Epithelial cell of proximal tubule (primary cell): ENCODE results near the gene NOTCH3. TPM values are rescaled to one million over a fixed set of nuclear protein-coding genes. Genes with fewer than 3 reads are reported as not detected.

Source experiments
- DNase-seq: peaks from one replicate; pipeline ENCODE4 v3.0.0-alpha.2; 2011; ENCODE audit warnings: low read depth
- H3K4me3 ChIP-seq: 2 replicates; pipeline ENCODE4 v1.5.1; 2011; ENCODE audit warnings: low read depth, mild to moderate bottlenecking, low read length
- total RNA-seq: library from RNA; depleted of rRNA; stranded (reverse); fragments of >200 nt; gene quantifications from 2 replicates; pipeline ENCODE4 v1.2.3, GENCODE V29; 2015
- TF ChIP-seq, protein P1 (sequence below): conservative IDR thresholded peaks from 2 replicates; pipeline ENCODE4 v1.5.1; 2012; ENCODE audit warnings: low read depth, mild to moderate bottlenecking, low read length

The NOTCH3 gene
- total RNA-seq, 1 donor from 2014 or later: 19.6 TPM

DNA sequence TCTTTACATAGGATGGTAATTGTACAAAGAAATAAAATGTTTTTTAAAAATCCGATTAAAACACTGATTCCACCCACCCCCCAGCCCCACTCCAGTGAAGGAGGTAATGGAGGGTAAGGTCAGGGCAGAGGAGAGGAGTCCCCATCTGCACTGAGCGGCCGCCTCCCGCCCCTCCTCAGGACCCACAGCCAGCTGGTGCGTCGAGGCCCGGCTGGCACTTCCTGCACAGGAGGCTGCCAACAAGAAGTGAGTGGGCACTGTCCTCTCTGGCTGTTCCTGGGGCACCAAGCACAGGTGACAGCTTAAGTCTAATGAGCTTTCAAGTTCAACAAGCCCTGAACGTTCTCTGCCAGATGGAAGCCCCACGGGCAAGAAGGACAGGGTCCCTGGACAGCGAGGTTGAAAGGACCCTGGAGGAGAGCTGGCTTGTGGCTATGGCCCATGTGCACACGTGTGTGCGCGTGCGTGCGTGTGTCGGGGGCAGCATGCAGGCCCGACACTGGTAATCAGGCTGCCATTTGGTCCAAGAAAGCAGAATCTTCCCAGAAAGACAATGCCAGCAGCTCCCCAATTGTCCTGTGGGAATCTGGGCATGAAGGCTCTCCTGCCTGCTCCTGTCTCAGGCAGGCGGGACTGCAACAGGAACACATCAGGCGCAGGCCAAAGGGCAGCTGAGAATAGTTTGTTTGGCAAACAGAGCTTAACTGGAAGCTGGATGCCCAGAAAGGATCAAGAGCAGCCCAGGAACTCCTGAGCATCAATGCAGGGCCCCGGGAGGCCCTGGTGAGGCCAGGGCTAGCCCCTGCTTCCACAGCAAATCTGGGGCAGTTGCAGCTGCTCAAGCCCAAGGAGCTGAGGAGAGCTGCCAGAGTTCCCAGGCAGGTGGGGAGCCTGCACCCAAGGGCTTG is 46.6 kb upstream of the NOTCH3 start:
- TF ChIP-seq, protein P1, sequence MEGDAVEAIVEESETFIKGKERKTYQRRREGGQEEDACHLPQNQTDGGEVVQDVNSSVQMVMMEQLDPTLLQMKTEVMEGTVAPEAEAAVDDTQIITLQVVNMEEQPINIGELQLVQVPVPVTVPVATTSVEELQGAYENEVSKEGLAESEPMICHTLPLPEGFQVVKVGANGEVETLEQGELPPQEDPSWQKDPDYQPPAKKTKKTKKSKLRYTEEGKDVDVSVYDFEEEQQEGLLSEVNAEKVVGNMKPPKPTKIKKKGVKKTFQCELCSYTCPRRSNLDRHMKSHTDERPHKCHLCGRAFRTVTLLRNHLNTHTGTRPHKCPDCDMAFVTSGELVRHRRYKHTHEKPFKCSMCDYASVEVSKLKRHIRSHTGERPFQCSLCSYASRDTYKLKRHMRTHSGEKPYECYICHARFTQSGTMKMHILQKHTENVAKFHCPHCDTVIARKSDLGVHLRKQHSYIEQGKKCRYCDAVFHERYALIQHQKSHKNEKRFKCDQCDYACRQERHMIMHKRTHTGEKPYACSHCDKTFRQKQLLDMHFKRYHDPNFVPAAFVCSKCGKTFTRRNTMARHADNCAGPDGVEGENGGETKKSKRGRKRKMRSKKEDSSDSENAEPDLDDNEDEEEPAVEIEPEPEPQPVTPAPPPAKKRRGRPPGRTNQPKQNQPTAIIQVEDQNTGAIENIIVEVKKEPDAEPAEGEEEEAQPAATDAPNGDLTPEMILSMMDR: no peak

DNA sequence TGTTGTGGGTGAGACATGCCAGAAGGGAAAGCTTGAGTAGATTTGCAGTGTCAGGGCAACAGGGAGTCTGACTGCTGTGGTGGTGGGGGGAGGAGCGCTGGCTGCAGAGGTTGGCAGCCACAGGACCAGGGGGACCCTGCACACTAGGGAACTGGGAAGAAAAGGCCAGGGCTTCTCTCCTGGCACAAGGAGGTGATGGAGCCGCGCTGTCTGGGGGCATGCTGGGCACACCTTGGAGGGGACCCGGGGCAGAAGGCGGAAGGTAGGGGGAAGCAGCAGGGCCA is 45.3 kb upstream of the NOTCH3 start:
- no peak overlapping the region for H3K4me3 ChIP-seq
- TF ChIP-seq, protein P1: no peak
- no peak for DNase-seq

More for the DNA sequence above, 46.6 kb upstream of the NOTCH3 start:
- H3K4me3 ChIP-seq: no peak overlapping the region
- DNase-seq: no peak

DNA sequence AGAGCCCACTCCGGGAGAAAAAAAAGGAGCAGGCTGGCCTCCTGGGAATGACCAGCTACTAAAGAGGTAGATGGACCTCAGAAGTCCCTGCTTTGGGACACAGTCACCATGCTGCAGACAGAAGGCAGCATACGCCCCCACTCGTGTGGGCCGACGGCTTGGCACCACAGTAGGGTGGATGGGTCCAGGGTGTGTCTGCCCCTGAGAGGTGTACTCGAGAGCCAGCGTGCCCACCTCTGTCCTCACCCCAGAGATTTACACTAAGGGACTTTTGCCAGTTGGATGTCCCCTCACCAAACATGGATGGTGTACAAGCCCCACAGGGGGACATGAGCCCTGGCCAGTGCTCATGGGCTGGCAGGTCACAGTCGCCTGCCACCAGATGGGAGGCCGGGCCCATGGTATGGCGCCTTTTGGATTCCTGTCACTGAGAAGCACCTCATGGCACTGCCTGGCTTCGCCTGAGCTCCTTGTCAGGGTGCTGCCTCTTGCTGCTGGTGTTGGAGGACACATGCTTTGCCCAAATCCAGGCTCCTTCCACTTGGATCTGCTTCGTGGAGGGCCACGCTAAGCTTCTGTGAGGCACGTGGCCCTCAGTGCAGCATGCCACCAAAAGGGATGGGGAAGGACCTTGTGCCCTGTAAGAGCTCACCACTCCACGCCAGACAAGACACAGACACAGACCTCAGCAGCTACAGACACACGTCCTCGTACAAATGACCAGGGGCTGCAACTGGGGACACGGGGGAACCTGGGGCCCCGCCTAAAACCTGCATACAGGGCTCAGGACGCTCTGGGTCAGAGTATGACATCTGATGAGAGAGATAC is 44.8 kb upstream of the NOTCH3 start:
- H3K4me3 ChIP-seq: no peak overlapping the region
- TF ChIP-seq, protein P1: no peak
- DNase-seq: no peak

DNA sequence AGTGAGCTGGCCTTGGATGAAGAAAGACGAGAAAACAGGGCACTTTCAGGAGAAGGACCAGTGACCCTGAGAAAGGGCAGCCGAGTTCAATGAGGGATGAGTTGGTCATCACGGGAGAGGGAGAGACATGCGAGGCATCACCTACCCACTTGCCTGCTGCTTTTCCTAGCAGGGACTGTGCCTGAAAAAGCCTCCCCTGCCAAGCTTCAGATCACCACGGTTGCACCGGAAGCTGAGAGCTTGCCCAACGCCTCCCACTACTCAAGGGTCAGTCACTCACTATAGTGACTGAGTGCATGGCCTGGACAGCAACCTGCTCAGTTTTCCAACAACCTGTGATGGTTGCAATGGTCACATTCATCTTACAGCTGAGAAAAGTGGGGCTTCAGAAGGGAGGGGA is 44.0 kb upstream of the NOTCH3 start:
- no peak for DNase-seq
- TF ChIP-seq, protein P1: no peak
- H3K4me3 ChIP-seq: no peak overlapping the region

DNA sequence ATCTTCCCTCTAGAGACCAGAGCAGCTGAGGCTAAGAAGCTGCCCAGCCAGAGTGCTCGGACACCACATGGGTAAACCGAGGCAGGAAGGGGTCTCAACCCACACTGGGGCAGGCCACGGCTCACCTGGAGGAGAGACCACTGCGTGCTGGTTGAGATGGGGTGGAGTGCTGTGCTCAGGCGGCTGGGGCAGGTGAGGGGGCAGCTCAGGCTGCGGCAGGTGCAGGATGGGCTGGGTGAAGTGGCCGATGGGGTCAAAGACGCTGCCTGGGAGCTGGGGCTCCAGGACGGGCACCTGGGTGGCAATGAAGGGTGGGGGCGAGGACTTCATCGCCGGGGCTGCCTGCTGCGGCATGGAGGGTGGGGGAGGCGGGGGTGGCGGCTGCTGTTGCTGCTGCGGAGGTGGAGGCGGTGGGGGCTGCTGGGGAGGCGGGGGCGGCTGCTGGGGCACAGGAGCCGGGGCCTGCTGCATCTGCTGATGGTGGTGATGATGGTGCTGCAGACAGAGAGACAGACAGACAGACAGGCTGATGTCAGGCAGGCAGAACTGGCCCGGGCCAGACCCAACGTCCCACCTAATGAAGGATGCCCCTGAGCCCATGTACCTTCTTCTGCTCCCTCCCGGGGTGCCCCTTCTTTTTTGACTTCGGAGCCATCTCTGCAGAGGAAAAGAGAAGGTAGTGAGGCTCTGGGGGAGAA is 43.5 kb upstream of the NOTCH3 start:
- TF ChIP-seq, protein P1: no peak
- H3K4me3 ChIP-seq: no peak overlapping the region
- DNase-seq: no peak

DNA sequence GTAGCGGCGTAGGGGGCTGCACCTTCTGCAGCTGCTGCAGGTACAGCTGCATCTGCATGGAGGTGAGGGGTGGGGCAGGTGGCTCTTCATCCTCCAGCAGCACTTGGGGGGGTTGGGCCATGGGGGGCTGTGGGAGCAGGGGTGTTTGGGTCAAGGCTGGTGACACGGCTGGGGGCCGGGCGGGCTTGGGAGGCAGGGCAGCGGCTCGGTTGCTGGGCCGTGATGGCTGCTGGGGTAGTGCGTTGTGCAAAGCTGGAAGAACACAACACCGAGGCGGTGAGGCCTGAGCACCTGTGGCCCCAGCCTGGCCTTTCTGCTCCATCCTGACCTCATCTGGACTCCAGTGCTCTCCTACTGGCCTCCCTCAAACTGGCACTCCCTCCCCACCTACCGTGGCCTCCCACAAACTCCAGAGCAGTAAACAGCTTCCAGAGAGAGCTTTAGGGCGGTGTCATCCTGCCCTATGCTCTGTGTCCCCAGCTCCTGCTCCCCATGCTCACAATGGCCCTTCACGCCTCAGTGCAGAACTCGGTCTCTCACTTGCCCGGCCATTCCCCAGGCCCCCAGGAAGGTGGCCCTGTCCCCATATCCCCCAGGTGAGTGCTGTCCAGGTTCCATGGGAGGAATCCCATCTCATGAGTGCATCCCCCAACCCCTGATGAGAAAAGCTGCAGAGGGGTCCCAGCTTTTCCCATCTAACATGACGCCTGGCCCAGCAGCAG is 42.6 kb upstream of the NOTCH3 start:
- H3K4me3 ChIP-seq: no peak overlapping the region
- no peak for DNase-seq
- TF ChIP-seq, protein P1: no peak
